ENCODE measurements around the gene DGLUCY.
A peak's percentile ranks its signal among the peaks of the same experiment; 100 is the strongest.
"Not testable (repeated sequence)": the region's sequence is repeated elsewhere in the genome, so short reads cannot be mapped to it uniquely, and the experiment has no call there.

DGLUCY gene

DNA sequence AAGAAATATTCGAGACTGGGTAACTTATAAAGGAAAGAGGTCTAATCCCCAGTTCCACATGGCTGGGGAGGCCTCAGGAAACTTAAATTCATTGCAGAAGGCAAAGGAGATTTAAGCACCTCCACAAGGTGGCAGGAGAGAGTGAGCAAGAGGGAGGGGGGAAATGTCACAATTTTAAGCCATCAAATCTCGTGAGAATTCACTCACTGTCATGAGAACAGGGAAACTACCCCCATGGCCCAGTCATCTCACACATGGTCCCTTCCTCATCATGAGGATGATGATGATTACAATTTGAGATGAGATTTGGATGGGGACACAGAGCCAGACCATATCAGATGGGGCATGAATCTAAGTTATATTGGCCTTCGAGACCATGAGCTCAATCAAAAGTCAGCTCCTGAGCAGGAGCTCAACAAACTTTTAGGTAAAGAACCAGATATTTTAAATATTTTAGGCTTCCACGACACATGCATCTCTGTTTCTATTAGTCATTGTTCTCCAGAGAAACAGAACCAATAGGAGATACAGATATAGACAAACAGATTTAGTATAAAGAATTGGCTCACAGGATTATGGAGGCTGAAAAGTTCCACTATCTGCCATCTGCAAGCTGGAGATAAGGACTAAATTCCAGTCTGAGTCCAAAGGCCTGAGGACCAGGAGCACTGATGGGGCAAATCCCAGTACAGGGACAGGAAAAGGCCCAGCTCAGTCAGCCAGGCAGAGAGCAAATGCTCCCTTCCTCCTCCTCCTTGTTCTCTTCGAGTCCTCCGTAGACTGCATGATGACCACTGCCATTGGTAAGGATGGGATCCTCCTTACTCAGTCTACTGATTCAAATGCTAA is 24.9 kb downstream of the DGLUCY start:
- peak; percentile 16 to 38 (median 30) for DNase-seq (ENCODE audit: low read depth in 4 of 4, low spot score in 1 of 4)

GRCh38 chr14:91139776-91140175 is 25.9 kb downstream of the DGLUCY start:
- no peak for DNase-seq (ENCODE audit: low read depth in 4 of 4, low spot score in 1 of 4)

- DNase-seq (ENCODE audit: low read depth in 4 of 4, low spot score in 1 of 4) = no peak
These were observed 26.8 kb downstream of the DGLUCY start for GRCh38 chr14:91140672-91141071.

GRCh38 chr14:91142214-91142668 is 28.4 kb downstream of the DGLUCY start:
- DNase-seq (ENCODE audit: low read depth in 4 of 4, low spot score in 1 of 4) = no peak

DNA sequence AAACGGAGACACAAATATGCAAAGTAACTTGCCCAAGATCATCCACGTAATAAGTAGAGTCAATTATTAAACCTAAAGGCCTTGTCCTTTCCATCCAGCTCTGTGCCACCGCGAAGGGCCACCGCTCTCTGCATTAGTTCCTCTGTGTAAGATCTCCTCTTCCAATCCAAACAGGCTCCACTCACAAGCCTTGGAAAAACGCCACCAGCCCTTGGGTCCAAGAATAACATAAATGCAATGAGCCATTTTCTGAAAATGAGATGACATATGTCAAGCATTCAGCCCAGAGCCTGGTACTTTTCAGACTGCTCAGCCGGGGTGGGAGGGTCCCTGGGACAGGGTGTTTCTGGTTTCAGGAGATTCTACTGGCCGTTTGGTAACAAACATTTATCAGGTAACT is 30.0 kb downstream of the DGLUCY start:
- no peak for DNase-seq (ENCODE audit: low read depth in 4 of 4, low spot score in 1 of 4)

- DNase-seq (ENCODE audit: low read depth in 4 of 4, low spot score in 1 of 4) = no peak
These were observed 30.7 kb downstream of the DGLUCY start for GRCh38 chr14:91144425-91145145.

DNA sequence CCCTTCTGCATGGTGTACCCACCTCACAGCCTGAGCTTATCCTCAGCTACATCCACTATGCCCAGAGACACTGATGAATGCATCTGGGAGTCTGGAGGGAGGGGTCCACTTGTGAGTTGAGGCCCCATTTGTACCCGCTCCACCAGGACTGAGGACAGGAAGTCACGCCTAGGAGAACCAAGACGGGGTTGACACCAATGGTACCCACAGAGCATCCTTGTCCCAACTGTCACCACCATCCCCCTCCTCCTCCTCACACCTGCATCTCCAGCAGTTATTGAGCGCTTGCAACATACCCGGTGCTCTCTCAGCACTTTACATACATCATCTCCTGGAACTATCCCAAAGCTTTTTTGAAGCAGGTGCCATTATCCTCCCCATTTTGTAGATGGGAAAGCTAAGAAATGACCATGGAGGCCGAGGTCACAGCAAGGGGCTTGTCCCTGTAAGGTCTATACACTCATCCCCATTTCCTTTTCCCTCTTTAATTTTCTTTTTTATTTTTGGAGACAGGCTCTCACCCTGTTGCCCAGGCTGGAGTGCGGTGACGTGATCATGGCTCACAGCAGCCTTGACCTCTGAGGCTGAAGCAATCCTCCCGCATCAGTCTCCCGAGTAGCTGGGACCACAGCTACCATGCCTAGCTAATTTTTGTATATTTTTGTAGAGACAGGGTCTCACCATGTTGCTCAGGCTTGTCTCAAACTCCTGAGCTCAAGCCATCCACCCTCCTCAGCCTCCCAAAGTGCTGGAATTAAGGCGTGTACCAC is 31.7 kb downstream of the DGLUCY start:
- no peak for DNase-seq (ENCODE audit: low read depth in 4 of 4, low spot score in 1 of 4)

DNA sequence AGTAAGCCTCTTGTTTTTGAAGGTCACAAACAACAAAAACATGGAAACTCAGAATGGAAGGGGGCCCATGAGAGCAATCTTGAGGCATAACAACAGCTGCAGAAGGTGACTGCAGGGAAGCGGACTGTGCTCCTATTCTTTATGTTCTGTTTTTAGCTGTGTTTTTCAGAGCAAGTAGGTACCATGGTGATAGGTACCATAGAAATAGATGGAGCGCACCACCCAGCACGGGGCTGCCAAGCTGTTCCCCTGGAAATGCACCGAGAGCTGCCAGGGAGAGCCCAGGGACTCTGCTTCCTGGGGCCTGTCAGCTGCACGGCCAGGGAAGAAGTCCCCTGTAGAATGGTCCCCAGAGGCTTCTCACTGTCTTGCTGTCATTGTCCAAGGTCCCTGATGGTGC is 32.8 kb downstream of the DGLUCY start:
- DNase-seq (ENCODE audit: low read depth in 4 of 4, low spot score in 1 of 4) = no peak

DNA sequence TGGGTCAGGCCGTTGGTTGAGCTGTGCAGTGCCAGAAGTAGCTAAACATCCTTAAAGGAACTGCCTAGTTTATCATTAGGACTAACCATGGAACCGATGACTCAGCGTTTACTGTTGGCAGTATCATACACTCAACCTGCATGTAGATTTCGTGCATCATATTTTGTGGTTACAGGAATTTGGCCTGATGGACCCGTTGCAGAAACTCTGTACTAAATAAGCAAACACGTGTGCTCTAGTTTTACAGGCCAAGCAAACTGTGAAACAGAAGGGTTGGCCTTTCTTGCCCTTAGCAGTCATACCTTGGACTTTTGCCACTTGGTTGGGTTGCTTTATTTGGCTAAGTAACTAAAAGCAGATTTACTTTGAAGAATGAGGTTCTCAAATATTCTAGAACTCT is 35.6 kb downstream of the DGLUCY start:
- DNase-seq (ENCODE audit: low read depth in 4 of 4, low spot score in 1 of 4) = no peak

GRCh38 chr14:91152499-91152898 is 38.6 kb downstream of the DGLUCY start:
- no peak for DNase-seq (ENCODE audit: low read depth in 4 of 4, low spot score in 1 of 4)

- no peak for DNase-seq (ENCODE audit: low read depth in 4 of 4, low spot score in 1 of 4)
These were observed 39.5 kb downstream of the DGLUCY start for GRCh38 chr14:91153360-91153759.

DNA sequence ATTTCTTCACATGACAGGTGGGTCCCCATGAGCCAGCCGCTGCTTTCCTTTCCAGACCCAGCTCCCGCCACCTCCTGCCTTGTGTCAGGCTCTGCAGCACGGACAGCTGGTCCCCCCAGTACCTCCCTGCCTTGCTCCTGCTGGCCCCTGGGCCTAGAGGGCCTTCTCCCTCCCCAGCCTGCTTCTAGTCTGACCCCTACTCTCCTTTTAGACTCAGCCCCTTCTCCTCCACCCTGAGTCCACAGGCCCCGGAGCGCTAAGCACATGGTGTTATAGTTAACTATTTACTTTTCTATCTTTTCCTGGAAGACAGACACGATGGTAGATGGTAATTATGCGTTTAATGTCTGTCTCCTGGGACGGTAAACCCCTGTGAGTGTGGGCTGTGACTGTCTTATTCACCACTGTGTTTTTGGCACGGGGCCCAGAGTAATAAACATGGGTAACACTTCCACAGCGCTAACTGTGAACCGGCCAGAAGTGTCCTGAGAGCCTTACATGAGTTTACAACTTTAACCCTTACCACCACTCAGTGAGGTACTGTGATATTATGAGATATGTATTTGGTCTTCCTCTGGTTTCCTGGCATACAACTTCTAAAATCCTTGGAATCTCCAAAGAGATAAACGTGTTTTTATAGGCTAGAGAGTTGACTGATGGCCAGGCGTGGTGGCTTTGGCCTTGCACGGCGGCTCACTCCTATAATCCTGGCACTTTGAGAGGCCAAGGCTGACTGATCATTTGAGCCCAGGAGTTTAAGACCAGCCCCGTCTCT is 41.2 kb downstream of the DGLUCY start:
- DNase-seq (ENCODE audit: low read depth in 4 of 4, low spot score in 1 of 4) = no peak

- DNase-seq (ENCODE audit: low read depth in 4 of 4, low spot score in 1 of 4) = no peak
These were observed 41.8 kb downstream of the DGLUCY start for GRCh38 chr14:91155626-91156089.

- DNase-seq (ENCODE audit: low read depth in 4 of 4, low spot score in 1 of 4) = not testable (repeated sequence)
These were observed 42.3 kb downstream of the DGLUCY start for GRCh38 chr14:91156142-91156666.

GRCh38 chr14:91156877-91157276 is 43.0 kb downstream of the DGLUCY start:
- DNase-seq (ENCODE audit: low read depth in 4 of 4, low spot score in 1 of 4) = not testable (repeated sequence)

DNA sequence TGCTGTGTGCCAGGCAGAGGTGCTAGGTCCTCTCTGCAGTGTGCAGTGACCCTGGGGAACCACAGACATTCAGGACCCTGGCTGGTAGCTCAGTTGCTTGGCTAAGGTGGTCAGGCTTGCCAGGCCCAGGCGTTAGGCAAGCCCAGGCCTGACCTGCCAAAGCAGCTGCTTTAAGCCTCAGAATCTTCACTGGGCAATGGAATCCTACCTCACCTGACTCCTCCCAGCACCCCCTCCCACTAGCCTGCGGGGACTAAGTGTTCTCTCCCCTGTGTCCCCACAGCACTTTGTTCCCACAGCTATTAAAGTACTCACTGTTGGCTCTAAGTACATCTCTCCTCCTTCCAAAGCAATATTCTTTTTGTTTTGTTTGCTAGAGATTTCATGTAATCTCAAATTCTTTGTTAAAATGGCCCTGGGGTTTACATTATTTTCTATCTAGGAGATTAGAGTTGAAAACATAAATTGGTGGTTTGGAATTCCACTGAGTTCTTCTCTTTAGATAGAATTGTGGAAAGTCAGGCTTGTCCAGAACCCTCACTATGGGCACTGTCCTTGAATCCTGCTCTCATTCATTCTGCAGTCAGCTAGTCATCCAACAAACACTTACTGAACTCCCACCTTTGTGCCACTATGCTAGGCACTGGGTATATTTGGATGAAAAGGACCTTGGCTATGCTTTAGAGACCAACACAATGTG is 44.4 kb downstream of the DGLUCY start:
- DNase-seq (ENCODE audit: low read depth in 4 of 4, low spot score in 1 of 4) = no peak

GRCh38 chr14:91159182-91159581 is 45.3 kb downstream of the DGLUCY start:
- no peak for DNase-seq (ENCODE audit: low read depth in 4 of 4, low spot score in 1 of 4)

GRCh38 chr14:91159906-91160305 is 46.0 kb downstream of the DGLUCY start:
- no peak for DNase-seq (ENCODE audit: low read depth in 4 of 4, low spot score in 1 of 4)

- no peak for DNase-seq (ENCODE audit: low read depth in 4 of 4, low spot score in 1 of 4)
These were observed 49.4 kb downstream of the DGLUCY start for GRCh38 chr14:91163316-91163715.

DNA sequence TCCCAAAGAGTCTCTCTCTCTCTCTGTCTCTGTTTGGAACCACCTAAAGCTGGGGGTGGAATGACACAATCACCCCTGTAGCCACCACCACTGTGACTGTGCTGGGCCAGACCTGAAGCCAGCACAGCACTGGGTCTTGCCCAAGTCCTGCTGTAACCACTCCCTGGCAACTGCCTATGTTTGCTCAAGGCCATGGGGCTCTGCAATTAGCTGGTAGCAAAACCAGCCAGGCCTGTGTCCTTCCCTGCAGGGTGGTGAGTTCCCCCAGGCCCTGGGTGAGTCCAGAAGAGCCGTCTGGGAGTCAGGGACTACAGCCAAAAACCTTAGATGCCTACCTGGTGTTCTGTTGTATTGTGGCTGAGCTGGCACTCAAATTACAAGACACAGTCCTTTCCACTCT is 50.8 kb downstream of the DGLUCY start:
- no peak for DNase-seq (ENCODE audit: low read depth in 4 of 4, low spot score in 1 of 4)

All from stimulated activated CD4-positive, alpha-beta T cell treated with anti-CD3 and anti-CD28 coated beads, Interleukin-1b, Interleukin-23, amount 100 ng/mL, for 24 hours (primary cell).